Measurements from ENCODE around the gene EXOC2.

The EXOC2 gene

GRCh38 chr6:656460-657252 lies 36.3 kb downstream of the EXOC2 start, which contains the start of gene HUS1B:
Gene HUS1B (minus strand): TSS chr6:657100. CDS start chr6:656944, 156 bp downstream.
- no peak for TF ChIP-seq REST (IDR thresholded peaks at IDR 0.05; ENCODE audit: insufficient read depth in 1 of 2, low read depth in 2 of 2, low read length in 2 of 2)
- no peak for TF ChIP-seq TAF1 (IDR thresholded peaks at IDR 0.05; ENCODE audit: borderline replicate concordance, insufficient read depth, low read length)
- no peak for TF ChIP-seq POLR2AphosphoS5 (IDR thresholded peaks at IDR 0.05; ENCODE audit: low read depth, low read length)
- no peak for TF ChIP-seq SIN3A (IDR thresholded peaks at IDR 0.05; ENCODE audit: borderline replicate concordance, insufficient read depth, low read length)
- no peak for TF ChIP-seq FOXP2 (optimal IDR thresholded peaks at IDR 0.05; ENCODE audit: borderline replicate concordance, extremely low read depth, extremely low read length, insufficient read depth)

- no peak for TF ChIP-seq FOXP2 (optimal IDR thresholded peaks at IDR 0.05; ENCODE audit: borderline replicate concordance, extremely low read depth, extremely low read length, insufficient read depth)
- TF ChIP-seq REST (IDR thresholded peaks at IDR 0.05; ENCODE audit: insufficient read depth in 1 of 2, low read depth in 2 of 2, low read length in 2 of 2), result no peak
- no peak for TF ChIP-seq SIN3A (IDR thresholded peaks at IDR 0.05; ENCODE audit: borderline replicate concordance, insufficient read depth, low read length)
- no peak for TF ChIP-seq TAF1 (IDR thresholded peaks at IDR 0.05; ENCODE audit: borderline replicate concordance, insufficient read depth, low read length)
- TF ChIP-seq POLR2AphosphoS5 (IDR thresholded peaks at IDR 0.05; ENCODE audit: low read depth, low read length), result no peak
These were observed 38.8 kb downstream of the EXOC2 start for GRCh38 chr6:654136-654535.

- TF ChIP-seq FOXP2 (optimal IDR thresholded peaks at IDR 0.05; ENCODE audit: borderline replicate concordance, extremely low read depth, extremely low read length, insufficient read depth), result no peak
- no peak for TF ChIP-seq POLR2AphosphoS5 (IDR thresholded peaks at IDR 0.05; ENCODE audit: low read depth, low read length)
- no peak for TF ChIP-seq REST (IDR thresholded peaks at IDR 0.05; ENCODE audit: insufficient read depth in 1 of 2, low read depth in 2 of 2, low read length in 2 of 2)
- no peak for TF ChIP-seq TAF1 (IDR thresholded peaks at IDR 0.05; ENCODE audit: borderline replicate concordance, insufficient read depth, low read length)
- TF ChIP-seq SIN3A (IDR thresholded peaks at IDR 0.05; ENCODE audit: borderline replicate concordance, insufficient read depth, low read length), result no peak
These were observed 40.1 kb downstream of the EXOC2 start for GRCh38 chr6:652865-653264.

GRCh38 chr6:650098-650497 lies 42.8 kb downstream of the EXOC2 start:
- TF ChIP-seq SIN3A (IDR thresholded peaks at IDR 0.05; ENCODE audit: borderline replicate concordance, insufficient read depth, low read length) (no peak), POLR2AphosphoS5 (IDR thresholded peaks at IDR 0.05; ENCODE audit: low read depth, low read length) (no peak), FOXP2 (optimal IDR thresholded peaks at IDR 0.05; ENCODE audit: borderline replicate concordance, extremely low read depth, extremely low read length, insufficient read depth) (no peak), REST (IDR thresholded peaks at IDR 0.05; ENCODE audit: insufficient read depth in 1 of 2, low read depth in 2 of 2, low read length in 2 of 2) (no peak), TAF1 (IDR thresholded peaks at IDR 0.05; ENCODE audit: borderline replicate concordance, insufficient read depth, low read length) (no peak)
